GM19099 (cell line): ENCODE results near the gene NCMAP.

Experiments
- POLR2A ChIP-seq: IDR thresholded peaks from 3 replicates; pipeline ENCODE4 v1.6.1; 2011; ENCODE audit warnings: low read depth; ENCODE audit not compliant: insufficient read length; ENCODE audit errors: extremely low read depth

Gene NCMAP

DNA sequence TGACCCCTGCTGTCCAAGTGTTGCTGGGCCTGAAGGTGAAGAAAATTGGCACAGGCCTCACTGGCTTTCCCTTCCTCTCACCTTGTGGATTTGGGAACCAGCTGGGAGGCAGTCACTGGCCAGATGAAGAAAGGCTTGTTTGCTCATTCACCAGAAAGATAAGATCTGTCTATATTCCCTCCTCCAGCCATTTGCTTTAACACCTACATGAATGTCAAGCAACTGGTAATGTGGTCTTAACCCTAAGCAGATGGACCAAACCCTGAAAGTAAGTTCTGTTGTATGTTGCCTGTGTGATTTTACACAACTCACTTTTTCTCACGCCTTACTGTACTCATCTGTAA is 76.9 kb downstream of the NCMAP start:
- no peak for TF ChIP-seq POLR2A

DNA sequence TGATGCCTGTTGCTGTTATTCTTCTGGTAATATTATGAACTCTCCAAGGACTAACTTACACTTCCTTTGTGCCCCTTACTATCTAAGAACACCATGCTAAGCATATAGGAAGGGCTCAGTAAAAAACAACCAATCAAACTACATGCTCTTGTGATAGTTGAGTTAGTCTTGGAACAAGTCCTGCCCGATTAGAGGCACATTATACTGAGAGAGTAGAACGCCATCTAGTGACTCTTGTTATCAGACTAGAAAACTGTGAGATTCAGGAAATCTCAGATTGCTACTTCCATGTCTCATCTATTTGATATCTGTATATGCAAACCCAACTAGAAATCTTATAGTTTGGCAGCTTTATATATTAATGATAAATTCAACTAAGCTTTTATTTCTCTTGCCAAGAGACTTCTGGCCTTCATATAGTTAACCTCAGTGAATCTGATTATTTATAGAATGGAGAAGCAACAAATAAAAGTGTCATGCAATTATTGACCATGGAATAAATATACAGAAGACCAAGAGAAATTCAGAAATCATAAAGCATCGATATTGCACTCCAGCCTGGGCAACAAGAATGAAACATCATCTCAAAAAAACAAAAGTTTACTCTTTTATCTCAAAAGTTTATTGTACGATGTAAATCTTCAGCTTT is 79.4 kb downstream of the NCMAP start:
- no peak for TF ChIP-seq POLR2A

DNA sequence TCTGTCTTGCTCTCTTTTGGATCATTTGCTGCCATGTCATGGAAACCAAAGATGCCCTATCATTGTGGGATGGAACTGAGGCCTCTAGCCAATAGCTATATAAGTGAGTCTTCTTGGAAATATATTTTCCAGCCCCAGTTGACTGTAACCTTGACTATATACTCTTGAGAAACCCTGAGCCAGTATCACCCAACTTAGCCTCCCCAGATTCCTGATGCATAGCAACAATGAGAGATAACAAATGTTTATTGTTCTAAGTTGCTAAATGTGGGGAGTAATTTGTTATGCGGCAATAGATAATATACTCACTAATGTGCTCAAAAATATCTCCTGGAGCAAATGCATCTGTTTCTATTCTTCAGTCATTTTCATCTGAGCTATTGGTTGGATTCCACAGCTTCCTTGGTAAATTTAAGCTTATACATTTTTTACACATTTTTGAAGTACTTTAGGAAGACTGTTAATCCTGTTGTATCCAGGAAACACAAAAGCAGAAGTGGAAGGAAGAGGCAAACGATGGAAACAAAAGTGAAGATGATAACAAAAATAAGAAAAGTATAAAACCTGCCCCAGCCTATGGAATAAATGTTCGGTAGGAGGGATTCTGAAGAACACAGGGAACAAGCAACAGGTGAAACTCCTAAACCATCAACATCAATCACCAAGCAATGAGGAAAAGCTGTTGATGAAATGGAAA is 80.9 kb downstream of the NCMAP start:
- no peak for TF ChIP-seq POLR2A

DNA sequence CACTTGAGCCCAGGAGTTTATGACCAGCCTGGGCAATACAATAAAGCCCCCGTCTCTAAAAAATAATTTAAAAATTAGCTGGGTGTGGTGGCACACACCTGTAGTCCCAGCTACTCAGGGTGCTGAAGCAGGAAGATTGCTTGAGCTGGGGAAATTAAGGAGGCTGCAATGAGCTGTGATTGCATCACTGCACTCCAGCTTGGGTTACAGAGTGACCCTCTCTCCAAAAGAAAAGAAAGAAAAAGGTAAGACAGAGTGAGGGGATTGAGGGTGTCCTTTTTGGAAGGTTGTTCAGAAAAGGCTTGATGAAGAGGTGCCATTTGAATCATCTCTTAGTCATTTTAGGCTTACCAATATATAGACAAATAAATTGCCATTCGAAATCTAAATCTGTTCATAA is 83.2 kb downstream of the NCMAP start:
- no peak for TF ChIP-seq POLR2A

DNA sequence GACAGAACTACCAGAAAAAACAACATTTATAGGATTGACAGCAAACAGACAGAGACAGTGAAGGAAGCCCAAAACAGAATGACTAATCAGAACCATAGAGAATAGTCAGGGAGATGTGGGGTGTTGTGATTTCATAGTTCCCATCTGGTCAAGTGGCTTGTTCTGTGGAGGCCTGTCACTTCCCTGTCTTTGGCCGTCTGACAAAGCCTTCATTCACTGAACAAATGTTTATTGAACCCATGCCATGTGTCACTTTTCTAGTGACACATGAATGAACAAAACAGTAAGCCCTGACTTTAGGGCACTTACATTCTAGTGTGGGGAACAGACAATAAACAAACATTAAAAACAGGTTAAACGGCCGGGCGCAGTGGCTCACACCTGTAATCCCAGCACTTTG is 84.0 kb downstream of the NCMAP start:
- no peak for TF ChIP-seq POLR2A

DNA sequence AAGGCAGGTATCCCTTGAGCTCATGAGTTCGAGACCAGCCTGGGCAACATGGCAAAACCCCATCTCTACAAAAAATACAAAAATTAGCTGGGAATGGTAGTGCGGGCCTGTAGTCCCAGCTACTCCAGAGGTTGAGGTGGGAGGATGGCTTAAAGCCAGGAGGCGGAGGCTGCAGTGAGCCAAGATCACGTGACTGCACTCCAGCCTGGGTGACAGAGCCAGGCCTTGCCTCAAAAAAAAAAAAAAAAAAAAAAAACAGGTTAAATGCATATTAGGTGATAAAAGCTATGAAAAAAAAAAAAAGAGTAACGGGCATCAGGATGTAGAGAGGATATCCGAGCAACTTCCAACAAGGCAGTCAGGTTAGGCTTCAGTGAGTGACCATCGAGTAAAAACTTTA is 84.4 kb downstream of the NCMAP start:
- no peak for TF ChIP-seq POLR2A

DNA sequence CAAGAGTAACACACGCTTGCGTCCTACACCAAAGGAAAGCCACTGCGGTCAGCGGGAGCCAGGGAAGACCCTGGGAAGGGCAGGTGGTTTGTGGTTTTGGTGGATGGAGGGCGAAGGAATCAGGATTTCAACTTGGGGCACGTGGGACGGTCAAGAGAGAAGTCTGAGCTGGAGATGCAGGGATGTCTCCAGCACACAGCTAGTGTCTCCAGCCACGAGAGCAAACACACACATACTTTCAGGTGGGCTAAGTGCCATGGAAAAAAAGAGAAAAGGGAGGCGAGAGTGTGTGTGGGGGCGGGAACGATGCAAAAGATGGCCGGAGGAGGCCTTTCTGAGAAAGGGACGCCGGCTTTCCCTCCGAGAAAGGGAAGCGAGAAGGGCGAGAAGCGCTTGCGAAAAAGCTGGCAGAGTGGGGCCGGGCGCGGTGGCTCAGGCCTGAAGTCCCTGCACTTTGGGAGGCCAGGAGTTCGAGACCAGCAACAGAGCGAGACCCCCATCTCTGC is 85.8 kb downstream of the NCMAP start:
- no peak for TF ChIP-seq POLR2A

DNA sequence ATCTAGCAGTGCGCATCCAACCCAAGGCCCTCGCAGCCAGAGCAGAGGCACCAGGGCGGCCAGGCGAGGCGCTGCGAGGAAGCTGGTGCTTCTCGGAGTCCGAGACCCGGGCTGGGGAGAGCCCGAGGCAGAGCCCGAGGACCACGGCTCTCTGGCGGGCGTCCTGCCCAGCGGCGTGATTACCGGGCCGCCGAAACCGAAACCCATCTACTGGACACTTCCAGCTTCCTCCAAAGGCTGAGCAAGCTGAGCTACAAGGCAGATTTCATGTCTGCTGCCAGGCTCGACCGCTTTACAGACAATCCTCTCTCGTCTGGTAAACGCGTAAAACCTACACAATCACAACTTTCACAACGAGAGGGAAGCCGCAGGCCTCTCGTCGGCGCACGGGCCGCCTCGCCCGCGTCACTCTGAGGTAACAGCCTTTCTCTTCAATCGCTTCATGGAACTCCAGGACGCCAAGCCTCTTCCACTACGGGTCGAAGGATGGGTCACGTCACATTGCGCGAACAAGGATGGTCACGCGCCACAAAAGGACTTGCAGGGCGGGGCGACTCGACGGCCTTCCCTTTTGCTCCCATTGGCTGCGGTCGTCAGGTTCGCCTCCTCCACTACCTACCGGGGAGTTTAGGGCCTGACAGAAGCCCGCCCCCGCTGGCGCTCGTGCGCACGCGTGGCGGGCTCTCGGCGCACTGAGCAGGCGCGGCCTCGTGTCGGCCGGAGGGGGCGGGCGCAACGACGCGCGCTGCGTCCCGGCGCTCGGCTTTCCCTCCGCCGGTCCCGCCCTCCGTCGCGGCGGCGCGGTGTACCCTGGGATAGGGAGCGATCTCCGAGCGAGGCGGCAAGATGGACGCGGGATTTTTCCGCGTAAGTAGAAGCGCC is 86.8 kb downstream of the NCMAP start, which contains the start of gene SRRM1:
Gene SRRM1 (plus strand): TSS at position 822 of the 882 bp plus-strand sequence. CDS start 25 bp downstream, at position 847.
- TF ChIP-seq POLR2A: peak; percentile 90

DNA sequence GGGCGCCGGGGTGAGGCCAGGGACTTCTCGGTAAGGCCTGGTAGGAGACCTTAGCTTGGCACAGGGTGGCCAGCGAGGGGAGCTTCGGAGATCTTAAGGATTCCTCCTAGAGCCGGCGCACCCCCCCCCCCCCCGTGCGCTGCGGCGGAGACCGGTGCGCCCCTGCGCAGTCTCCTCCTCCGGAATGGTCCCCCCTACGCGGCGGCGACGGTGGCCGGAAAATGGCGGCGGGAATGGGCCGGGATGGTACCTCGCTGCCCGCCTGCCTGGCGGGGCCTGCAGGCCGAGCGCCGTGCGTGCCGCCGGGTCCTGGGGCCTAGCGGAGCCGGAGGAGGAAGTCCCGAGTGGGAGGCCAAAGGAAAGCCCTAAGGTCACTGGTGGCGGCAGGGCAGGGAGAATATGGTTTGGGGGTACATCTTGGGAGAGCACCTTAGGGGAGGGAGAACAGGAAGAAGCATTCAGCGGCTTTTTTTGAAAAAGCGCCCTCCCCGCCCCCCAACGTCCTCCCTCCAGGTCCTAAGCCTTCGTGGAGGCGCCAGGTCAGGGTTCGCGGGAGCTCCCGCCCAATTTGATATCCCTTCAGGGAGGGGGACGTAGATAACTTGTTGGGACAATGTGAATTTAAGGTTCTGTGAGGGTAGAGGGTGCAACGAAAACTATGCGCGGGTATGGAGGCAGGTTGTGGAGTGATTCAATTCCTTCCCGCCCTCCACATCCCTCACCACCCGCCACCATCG is 87.6 kb downstream of the NCMAP start:
- no peak for TF ChIP-seq POLR2A

DNA sequence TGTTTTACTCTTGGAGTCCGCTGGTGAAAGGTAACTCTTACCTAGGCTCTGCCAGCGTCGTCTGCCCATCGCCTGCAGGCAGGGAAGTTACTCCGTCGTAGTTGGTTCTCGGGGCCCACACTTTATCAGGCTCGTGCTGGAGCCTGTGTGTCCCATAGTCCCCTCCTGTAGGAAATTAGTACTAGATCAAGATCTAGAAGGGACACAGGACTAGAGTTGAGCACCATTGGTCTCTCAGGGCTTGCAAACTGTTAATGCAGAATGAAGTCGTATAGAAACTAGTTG is 88.2 kb downstream of the NCMAP start:
- no peak for TF ChIP-seq POLR2A

DNA sequence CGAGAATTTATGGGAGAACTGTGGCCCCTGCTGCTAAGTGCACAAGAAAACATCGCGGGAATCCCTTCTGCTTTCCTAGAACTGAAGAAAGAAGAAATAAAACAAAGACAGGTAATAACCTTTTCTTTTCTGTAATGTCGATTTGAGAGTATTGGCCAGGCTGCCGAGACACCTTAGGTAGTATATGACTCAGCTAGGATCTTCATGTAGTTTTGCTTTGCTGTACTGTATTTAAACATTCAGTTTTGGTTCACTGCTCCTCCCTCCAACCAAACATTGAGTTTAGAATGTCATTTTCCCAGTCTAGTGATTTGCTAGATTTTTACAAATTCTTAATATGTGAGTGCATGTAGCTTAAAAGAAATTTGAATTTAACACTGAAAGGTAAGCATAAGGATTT is 93.0 kb downstream of the NCMAP start:
- no peak for TF ChIP-seq POLR2A

DNA sequence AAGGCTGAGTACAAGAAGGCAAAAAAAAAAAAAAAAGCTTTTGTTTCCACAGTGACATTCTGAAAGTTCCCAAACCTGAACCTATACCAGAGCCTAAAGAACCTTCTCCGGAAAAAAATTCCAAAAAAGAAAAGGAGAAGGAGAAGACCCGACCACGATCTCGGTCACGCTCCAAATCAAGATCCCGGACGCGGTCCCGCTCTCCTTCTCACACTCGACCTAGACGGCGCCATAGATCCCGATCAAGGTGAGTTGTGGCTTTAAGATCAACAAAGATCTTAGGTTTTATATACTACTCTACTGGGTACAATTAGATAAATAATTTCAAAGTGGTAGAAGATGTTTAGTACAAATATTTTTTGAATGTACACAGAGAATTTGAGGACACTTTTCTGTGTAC is 96.5 kb downstream of the NCMAP start:
- no peak for TF ChIP-seq POLR2A

DNA sequence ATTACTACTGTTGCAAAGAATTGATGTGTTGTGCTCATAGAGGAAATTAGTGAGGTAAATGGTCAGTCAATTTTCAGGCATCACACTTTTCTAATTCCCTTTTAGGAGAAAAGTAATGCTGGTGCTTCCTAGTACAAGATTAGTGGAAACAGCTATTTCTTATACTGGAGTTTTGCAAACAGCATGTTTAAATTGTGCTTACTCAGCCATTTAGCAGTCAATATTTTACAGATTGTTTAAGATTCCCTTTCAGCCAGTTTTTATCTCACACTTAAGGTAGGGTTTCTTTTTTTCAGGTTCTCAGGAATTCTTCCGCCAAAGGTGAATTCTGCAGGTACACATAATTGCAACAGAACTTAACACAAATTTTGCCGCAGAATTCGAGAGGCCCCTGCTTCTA is 98.1 kb downstream of the NCMAP start:
- TF ChIP-seq POLR2A: no peak

DNA sequence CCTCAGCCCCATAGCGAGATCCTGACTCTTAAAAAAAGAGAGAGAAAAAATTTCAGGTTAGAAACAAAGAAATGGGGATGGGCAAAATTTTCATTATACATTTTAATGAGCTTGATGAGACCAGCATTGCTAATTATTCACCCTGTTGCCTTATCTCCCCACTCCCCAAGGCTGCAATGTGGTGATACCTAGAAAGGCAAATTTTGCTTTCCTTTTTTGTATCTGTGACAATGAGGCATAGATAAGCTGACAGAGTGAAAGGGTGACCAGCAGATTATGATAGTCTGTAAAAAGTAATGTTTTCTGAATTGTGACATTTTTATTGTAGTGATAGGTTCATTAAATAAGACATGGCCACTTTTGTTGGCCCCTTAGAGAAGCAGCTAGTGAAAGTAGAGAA is 100.2 kb downstream of the NCMAP start:
- no peak for TF ChIP-seq POLR2A

DNA sequence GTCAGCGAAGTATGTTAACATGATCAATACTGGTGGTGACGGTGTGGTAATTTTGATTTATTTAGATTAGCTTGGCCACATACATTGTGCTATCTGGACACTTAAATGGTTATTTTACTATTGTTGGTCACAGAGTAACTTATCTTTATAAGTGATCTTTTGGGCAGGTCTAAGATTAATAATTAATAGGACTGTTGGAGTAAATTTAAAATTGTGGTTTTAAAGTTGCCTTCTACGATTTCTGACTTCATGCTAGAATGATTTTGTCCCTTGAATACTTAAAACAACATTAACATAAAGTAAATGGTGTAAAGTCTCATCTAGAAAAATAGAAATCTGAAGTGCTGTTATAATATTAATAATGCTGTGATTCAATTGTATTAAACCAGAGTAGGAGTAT is 101.9 kb downstream of the NCMAP start:
- TF ChIP-seq POLR2A: no peak
